GM21367 (cell line): ENCODE measurements around the gene TMEM51.

ENCODE experiments used
- ATAC-seq: cut with Tn5 transposase; IDR thresholded peaks from one replicate; pipeline ENCODE4 v1.9.1; 2021; ENCODE audit not compliant: unreplicated experiment

Gene TMEM51

GRCh38 chr1:15212954-15213291, 59.4 kb downstream of the TMEM51 start:
- ATAC-seq = no peak

DNA sequence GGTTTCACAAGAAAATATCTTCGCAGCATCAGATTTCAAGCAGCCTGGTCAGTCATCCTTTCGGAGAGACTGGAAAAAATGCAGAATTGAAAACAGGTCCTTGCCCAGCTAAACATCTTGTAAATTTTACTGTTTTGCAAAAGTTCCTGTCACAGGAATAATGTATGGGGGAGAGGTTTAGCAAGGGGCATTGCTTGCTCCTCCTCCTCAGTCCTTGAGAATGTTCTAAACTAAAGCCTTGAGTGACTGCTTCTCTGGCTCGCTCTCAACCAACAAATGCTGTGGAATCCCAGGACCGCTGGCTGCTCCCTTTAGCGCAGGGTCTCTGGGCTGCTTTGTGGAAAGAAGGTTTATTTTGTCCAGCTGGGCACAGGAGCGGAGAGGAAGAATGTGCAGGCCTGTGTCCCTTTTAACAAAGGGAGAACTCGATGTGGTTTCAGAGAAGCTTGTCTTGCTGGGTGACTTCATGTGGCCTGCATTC, 59.8 kb downstream of the TMEM51 start:
- no peak for ATAC-seq

GRCh38 chr1:15214527-15214926, 61.0 kb downstream of the TMEM51 start:
- no peak for ATAC-seq

DNA sequence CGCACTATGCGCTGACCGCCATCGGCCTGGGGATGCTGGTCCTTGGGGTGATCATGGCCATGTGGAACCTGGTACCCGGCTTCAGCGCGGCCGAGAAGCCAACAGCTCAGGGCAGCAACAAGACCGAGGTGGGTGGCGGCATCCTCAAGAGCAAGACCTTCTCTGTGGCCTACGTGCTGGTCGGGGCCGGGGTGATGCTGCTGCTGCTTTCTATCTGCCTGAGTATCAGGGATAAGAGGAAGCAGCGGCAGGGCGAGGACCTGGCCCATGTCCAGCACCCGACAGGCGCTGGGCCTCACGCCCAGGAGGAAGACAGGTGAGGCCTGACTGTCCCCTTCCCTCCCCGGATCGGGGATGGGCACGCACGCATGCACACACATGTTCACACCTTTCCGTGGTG, 61.6 kb downstream of the TMEM51 start:
- ATAC-seq = no peak

DNA sequence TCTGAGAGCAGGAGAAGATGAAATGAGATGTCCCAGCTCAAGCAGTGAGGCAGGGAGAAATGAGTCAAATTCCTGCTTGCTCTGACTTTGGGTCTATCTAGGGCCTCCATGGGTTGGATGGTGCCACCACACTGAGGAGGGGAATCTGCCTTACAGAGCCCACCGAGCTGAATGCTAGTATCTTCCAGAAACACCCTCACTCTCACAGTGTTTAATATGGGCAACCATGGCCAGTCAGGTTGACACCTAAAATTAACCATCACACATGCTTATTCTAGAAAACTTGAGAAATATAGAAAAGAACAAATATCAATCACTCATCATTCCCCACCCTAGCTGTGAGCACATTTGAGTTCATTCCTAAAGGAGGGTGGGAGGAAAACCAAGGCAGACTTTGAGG, 64.1 kb downstream of the TMEM51 start:
- ATAC-seq = no peak

DNA sequence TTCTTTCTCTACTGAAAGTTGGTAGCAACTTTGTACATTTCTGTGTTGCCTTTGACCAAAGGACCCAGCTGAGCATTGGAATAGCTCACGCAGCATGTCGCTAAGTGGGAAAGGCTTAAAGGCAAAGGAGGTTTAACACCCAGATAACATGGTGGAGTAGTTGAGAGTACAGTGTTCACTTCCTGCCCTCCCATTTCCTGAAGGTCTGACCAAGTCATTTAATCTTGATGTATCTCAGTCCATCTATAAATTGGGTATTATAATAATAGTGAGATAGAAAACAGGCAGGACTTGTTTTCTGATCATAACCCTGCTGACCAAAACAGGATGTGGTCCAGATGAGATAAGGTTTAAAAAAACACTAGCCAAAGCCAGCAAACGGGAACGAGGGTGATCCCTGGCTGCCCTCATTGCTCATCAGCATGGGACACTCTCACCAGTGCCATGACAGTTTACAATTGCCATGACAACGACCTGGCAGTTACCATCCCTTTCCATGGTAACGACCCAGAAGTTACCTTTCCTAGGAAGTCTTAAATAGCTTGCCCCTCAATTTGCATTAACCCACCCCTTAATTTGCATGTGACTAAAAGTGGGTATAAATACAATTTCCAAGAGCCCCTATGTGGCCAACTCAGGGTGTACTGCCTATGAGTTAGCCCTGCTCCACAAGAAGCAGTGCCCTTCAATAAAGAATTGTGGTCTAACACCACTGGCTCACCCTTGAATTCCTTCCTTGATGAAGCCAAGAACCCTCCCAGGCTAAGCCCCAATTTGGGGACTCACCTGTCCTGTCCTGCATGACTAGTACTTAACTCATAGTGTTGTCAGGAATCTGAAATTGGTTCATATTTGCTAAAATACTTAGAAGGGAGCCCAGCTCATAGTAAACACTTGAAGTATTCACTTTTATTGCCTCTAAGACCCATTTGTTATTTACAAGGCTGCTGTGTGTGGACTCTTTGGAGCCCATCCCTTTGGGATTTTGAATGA, 65.0 kb downstream of the TMEM51 start:
- ATAC-seq = no peak

- no peak for ATAC-seq
These were observed 65.9 kb downstream of the TMEM51 start for GRCh38 chr1:15219280-15220023.

- ATAC-seq = no peak
These were observed 66.5 kb downstream of the TMEM51 start for GRCh38 chr1:15220024-15220392.

GRCh38 chr1:15220825-15221431, 67.4 kb downstream of the TMEM51 start:
- ATAC-seq = no peak

DNA sequence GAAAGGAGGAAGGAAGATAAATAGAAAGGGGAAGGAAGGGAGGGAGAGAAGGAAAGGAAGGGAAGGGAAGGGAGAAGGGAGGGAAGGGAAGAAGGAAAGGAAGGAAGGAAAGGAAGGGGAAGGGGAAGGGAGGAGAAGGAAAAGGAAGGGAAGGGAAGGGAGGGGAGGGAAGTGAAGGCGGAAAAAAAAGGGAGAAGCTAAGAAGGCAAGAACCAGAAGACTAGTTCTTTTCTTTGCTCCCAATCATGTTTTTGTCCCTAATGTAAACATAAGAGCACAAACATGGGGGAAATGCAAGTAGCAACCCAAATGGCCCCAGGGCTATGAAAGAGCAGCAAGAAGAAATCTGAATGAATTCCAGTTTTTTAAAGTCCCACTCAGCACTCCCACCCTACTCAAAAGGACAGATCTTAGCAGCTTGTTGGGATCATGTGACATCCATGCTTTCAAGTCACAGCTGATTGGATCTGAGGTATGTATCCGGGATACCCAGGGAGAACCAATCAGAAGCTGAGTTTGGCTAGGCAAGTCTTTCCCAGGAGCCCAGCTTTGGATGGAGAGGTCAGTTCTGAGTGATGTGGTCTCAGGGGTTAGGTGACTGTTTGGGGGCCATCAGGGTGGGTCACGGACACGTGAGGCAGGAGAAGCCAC, 69.2 kb downstream of the TMEM51 start:
- ATAC-seq = no peak

- no peak for ATAC-seq
These were observed 70.8 kb downstream of the TMEM51 start for GRCh38 chr1:15224259-15224869.

DNA sequence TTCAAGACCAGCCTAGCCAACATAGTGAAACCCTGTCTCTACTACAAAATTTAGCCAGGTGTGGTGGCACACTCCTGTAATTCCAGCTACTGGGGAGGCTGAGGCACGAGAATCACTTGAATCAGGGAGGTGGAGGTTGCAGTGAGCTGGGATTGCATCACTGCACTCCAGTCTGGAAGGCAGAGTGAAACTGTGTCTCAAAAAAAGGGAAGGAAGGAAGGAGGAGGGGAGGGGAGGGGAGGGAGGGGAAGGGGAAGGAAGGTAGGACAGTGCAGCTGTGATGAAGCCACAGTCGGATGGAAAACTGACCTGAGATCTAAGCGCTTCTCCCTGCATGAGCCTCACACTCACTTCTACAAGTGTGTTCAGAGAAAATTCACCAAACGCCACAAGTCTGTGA, 71.4 kb downstream of the TMEM51 start:
- ATAC-seq = no peak

- no peak for ATAC-seq
These were observed 71.9 kb downstream of the TMEM51 start for GRCh38 chr1:15225461-15225860.

GRCh38 chr1:15226388-15227255, 73.1 kb downstream of the TMEM51 start:
- ATAC-seq = no peak

GRCh38 chr1:15229707-15230131, 76.2 kb downstream of the TMEM51 start:
- no peak for ATAC-seq

- peak; percentile 92 for ATAC-seq
These were observed 78.2 kb downstream of the TMEM51 start for GRCh38 chr1:15231714-15232201.

DNA sequence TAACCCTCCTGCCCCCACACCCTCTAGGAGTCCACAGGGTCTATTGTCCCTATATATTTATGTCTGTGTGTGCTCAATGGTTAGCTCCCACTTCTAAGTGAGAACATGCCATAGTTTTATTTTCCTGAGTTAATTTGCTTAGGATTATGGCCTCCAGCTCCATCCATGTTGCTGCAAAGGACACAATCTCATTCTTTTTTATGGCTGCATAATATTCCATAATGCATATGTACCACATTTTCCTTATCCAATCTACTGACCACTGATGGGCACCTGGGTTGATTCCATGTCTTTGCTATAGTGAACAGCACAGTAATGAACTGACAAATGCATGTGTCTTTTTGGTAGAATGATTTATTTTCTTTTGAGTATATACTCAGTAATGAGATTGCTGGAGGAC, 80.1 kb downstream of the TMEM51 start:
- ATAC-seq = no peak

GRCh38 chr1:15236321-15236721, 82.8 kb downstream of the TMEM51 start:
- no peak for ATAC-seq

GRCh38 chr1:15236746-15237145, 83.2 kb downstream of the TMEM51 start:
- no peak for ATAC-seq

GRCh38 chr1:15238789-15239188, 85.2 kb downstream of the TMEM51 start:
- ATAC-seq = no peak
